Activated effector memory CD4-positive, alpha-beta T cell treated with anti-CD3 and anti-CD28 coated beads, Interleukin-2, amount 50 U/mL, for 16 hours (primary cell): Measurements from ENCODE around the gene PVALEF.
"Not testable (repeated sequence)": the region's sequence is repeated elsewhere in the genome, so short reads cannot be mapped to it uniquely, and the experiment has no call there.

Experiments
- DNase-seq: peaks from one replicate; pipeline ENCODE4 v3.0.0-alpha.2; 2020

The PVALEF gene

GRCh38 chr17:81146208-81146607, 19.1 kb upstream of the PVALEF start:
- DNase-seq = not testable (repeated sequence)

- DNase-seq = no peak
These were observed 17.6 kb upstream of the PVALEF start for GRCh38 chr17:81147701-81148100.

GRCh38 chr17:81148571-81148970, 16.7 kb upstream of the PVALEF start:
- DNase-seq = no peak

GRCh38 chr17:81148986-81149533, 16.2 kb upstream of the PVALEF start:
- DNase-seq = no peak

- no peak for DNase-seq
These were observed 14.8 kb upstream of the PVALEF start for GRCh38 chr17:81150377-81151077.

GRCh38 chr17:81151278-81151677, 14.0 kb upstream of the PVALEF start:
- DNase-seq = no peak

GRCh38 chr17:81152288-81152828, 12.9 kb upstream of the PVALEF start:
- DNase-seq = no peak

GRCh38 chr17:81153340-81153803, 11.9 kb upstream of the PVALEF start:
- DNase-seq = no peak

- DNase-seq = not testable (repeated sequence)
These were observed 11.3 kb upstream of the PVALEF start for GRCh38 chr17:81154016-81154415.

GRCh38 chr17:81154961-81155360, 10.3 kb upstream of the PVALEF start:
- no peak for DNase-seq

GRCh38 chr17:81156866-81157805, 8.2 kb upstream of the PVALEF start:
- no peak for DNase-seq

GRCh38 chr17:81157848-81158687, 7.2 kb upstream of the PVALEF start:
- no peak for DNase-seq

- no peak for DNase-seq
These were observed 6.4 kb upstream of the PVALEF start for GRCh38 chr17:81158688-81159590.

GRCh38 chr17:81159611-81160265, 5.6 kb upstream of the PVALEF start:
- no peak for DNase-seq

GRCh38 chr17:81160306-81160705, 5.0 kb upstream of the PVALEF start:
- DNase-seq = no peak

GRCh38 chr17:81160747-81161453, 4.4 kb upstream of the PVALEF start:
- no peak for DNase-seq

- DNase-seq = no peak
These were observed 3.8 kb upstream of the PVALEF start for GRCh38 chr17:81161536-81161935.

GRCh38 chr17:81161972-81162371, 3.3 kb upstream of the PVALEF start:
- DNase-seq = no peak

- DNase-seq = no peak
These were observed 2.8 kb upstream of the PVALEF start for GRCh38 chr17:81162491-81162890.
